PFSK-1 (cell line): ENCODE results near the gene SPATA16.

ENCODE experiments used
- FOXP2 ChIP-seq: optimal IDR thresholded peaks from 2 replicates; pipeline ENCODE3; 2011; ENCODE audit warnings: borderline replicate concordance, control low read depth, inconsistent platforms; ENCODE audit not compliant: insufficient read depth; ENCODE audit errors: extremely low read length, extremely low read depth
- POLR2AphosphoS5 ChIP-seq: IDR thresholded peaks from 2 replicates; pipeline ENCODE4 v1.6.1; 2012; ENCODE audit warnings: low read depth, mild to moderate bottlenecking, control low read depth, low read length, moderate library complexity
- REST ChIP-seq, 2 experiments: IDR thresholded peaks; 2 replicates each; pipeline versions ENCODE4 v1.6.1 to v1.8.0; 2011 to 2012; ENCODE audit warnings: low read depth in 2 of 2, low read length in 2 of 2, control low read depth in 1 of 2, inconsistent platforms in 1 of 2, mild to moderate bottlenecking in 1 of 2, moderate library complexity in 1 of 2; ENCODE audit not compliant: insufficient read depth in 1 of 2
- SIN3A ChIP-seq: IDR thresholded peaks from 2 replicates; pipeline ENCODE4 v1.6.1; 2012; ENCODE audit warnings: mild to moderate bottlenecking, low read length, moderate library complexity, borderline replicate concordance; ENCODE audit not compliant: insufficient read depth
- TAF1 ChIP-seq: IDR thresholded peaks from 2 replicates; pipeline ENCODE4 v1.6.1; 2012; ENCODE audit warnings: low read length, control low read depth, borderline replicate concordance; ENCODE audit not compliant: insufficient read depth

SPATA16 gene

GRCh38 chr3:173058229-173058628 lies 82.8 kb downstream of the SPATA16 start:
- TF ChIP-seq SIN3A: no peak
- no peak for TF ChIP-seq FOXP2
- no peak for TF ChIP-seq REST (IDR thresholded peaks at IDR 0.05; ENCODE audit: insufficient read depth in 1 of 2, low read depth in 2 of 2, low read length in 2 of 2)

- TF ChIP-seq REST (IDR thresholded peaks at IDR 0.05; ENCODE audit: insufficient read depth in 1 of 2, low read depth in 2 of 2, low read length in 2 of 2) (no peak), POLR2AphosphoS5 (no peak), TAF1 (no peak), SIN3A (no peak), FOXP2 (no peak)
Observed at GRCh38 chr3:173055228-173055933, 85.7 kb downstream of the SPATA16 start.

DNA sequence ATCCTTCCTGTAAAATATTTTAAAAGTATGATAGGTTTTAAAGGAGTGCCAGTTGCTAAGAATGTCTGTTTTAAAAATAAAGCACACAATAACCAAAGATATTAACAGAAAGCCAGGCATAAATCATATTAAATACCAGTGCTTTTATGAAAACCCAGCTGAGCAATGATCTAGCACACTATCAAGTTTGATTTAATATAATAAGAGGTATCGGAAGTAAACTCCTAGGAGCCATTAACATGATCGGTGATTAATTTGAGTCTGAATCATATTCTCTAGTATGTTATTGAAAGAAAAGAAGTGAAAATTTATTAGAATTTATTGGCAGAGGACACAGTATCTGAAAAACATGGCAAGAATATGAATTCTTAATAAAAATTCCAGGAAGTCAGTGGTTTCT lies 91.7 kb downstream of the SPATA16 start:
- TF ChIP-seq FOXP2: no peak
- no peak for TF ChIP-seq REST (IDR thresholded peaks at IDR 0.05; ENCODE audit: insufficient read depth in 1 of 2, low read depth in 2 of 2, low read length in 2 of 2)
- no peak for TF ChIP-seq TAF1
- no peak for TF ChIP-seq POLR2AphosphoS5
- no peak for TF ChIP-seq SIN3A

DNA sequence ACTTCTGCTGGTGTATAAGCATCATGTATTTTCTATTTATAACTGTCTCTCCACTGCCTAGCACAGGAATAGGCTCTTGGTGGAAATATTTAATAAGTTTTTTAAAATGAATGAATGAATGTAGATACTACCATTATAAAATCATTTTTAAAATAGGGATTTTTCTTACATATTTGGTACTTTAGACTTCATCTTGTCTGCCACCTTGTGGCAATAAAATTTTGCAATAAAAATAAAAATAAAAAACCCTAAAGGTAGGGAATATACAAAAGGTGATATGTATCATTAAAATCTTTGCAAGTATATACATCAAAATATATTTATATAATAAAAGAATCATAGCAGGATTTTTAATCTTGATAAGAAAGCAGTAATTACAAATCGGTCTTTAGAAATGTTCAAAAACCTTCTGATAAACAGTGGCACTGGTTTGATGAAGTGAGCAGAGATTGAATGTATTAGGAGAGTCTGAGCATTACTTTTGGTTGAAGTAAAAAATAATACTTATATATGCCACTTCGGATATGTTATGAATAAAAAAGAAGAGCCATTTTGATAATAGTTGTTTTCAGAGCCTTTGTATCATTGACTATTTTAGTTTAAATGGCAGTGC lies 95.2 kb downstream of the SPATA16 start:
- TF ChIP-seq POLR2AphosphoS5: no peak
- no peak for TF ChIP-seq TAF1
- no peak for TF ChIP-seq REST (IDR thresholded peaks at IDR 0.05; ENCODE audit: insufficient read depth in 1 of 2, low read depth in 2 of 2, low read length in 2 of 2)
- no peak for TF ChIP-seq FOXP2
- TF ChIP-seq SIN3A: no peak

- TF ChIP-seq TAF1: no peak
- TF ChIP-seq REST (IDR thresholded peaks at IDR 0.05; ENCODE audit: insufficient read depth in 1 of 2, low read depth in 2 of 2, low read length in 2 of 2): no peak
- no peak for TF ChIP-seq FOXP2
- no peak for TF ChIP-seq POLR2AphosphoS5
- TF ChIP-seq SIN3A: no peak
Observed at GRCh38 chr3:173044998-173045397, 96.0 kb downstream of the SPATA16 start.
